IMR-90 (cell line): ENCODE data around the gene PEX10. TPM values are rescaled to one million over a fixed set of nuclear protein-coding genes. Genes with fewer than 3 reads are reported as not detected.
A peak's percentile ranks its signal among the peaks of the same experiment; 100 is the strongest.

ENCODE experiments used
- ATAC-seq: fragments of 200-7000 bp; cut with Tn5 transposase; 2 replicates; pipeline ENCODE4 v1.9.1; 2020; ENCODE audit warnings: low read depth, mild to moderate bottlenecking, moderate library complexity
- BruUV-seq: library from RNA; stranded (reverse); fragments of 400-500 nt; replicated peaks from 2 replicates; lab custom pipeline; 2021; lab: Mats Ljungman, UMichigan
- CTCF ChIA-PET: fragments of 300-600 bp; formaldehyde crosslinking; extraction: SDS; loops from one replicate; lab custom pipeline; 2021; ENCODE audit warnings: antibody characterized with exemption; lab: Yijun Ruan, JAX
- POLR2A ChIA-PET: fragments of 300-600 bp; sonication (Branson Sonifier 250); formaldehyde crosslinking; loops from one replicate; lab custom pipeline; 2022; ENCODE audit warnings: antibody characterized with exemption; ENCODE audit not compliant: unreplicated experiment; lab: Charles Lee
- DNase-seq: peaks from one replicate; pipeline ENCODE4 v3.0.0; 2013
- H2AFZ ChIP-seq: replicated peaks from 2 replicates; pipeline ENCODE3; 2013; ENCODE audit warnings: low read length, mild to moderate bottlenecking; ENCODE audit not compliant: poor library complexity
- H2AK5ac ChIP-seq: 2 replicates; pipeline ENCODE4 v1.6.1; 2013; ENCODE audit warnings: low read depth, low read length, inconsistent platforms
- H2AK9ac ChIP-seq: replicated peaks from 2 replicates; pipeline ENCODE3; 2013; ENCODE audit warnings: mild to moderate bottlenecking, low read depth, low read length, moderate library complexity; ENCODE audit not compliant: poor library complexity
- H2BK120ac ChIP-seq: 2 replicates; pipeline ENCODE4 v1.6.1; 2013; ENCODE audit warnings: low read depth, low read length, inconsistent platforms
- H2BK15ac ChIP-seq: 3 replicates; pipeline ENCODE4 v1.6.1; 2013; ENCODE audit warnings: low read depth, low read length, inconsistent platforms
- H2BK20ac ChIP-seq: 2 replicates; pipeline ENCODE4 v1.6.1; 2013; ENCODE audit warnings: low read depth, mild to moderate bottlenecking, inconsistent platforms, low read length, moderate library complexity
- H2BK5ac ChIP-seq: 2 replicates; pipeline ENCODE4 v1.6.1; 2013; ENCODE audit warnings: mild to moderate bottlenecking, low read depth, low read length, inconsistent platforms; ENCODE audit not compliant: poor library complexity, severe bottlenecking
- H3K14ac ChIP-seq: replicated peaks from 2 replicates; pipeline ENCODE4 v1.6.1; 2013; ENCODE audit warnings: low read depth, low read length, inconsistent platforms
- H3K18ac ChIP-seq: 2 replicates; pipeline ENCODE4 v1.6.1; 2013; ENCODE audit warnings: low read depth, low read length, control low read depth
- H3K23ac ChIP-seq: 2 replicates; pipeline ENCODE4 v1.6.1; 2013; ENCODE audit warnings: low read depth, low read length, inconsistent platforms
- H3K27ac ChIP-seq: 2 replicates; pipeline ENCODE4 v1.5.1; 2013; ENCODE audit warnings: mild to moderate bottlenecking, control low read depth, low read length; ENCODE audit not compliant: insufficient read depth
- H3K27me3 ChIP-seq: 2 replicates; pipeline ENCODE4 v1.6.1; 2013; ENCODE audit warnings: low read length; ENCODE audit not compliant: control insufficient read depth, insufficient read depth
- H3K36me3 ChIP-seq: 2 replicates; pipeline ENCODE4 v1.6.1; 2013; ENCODE audit warnings: low read length, mixed read lengths; ENCODE audit not compliant: control insufficient read depth, insufficient read depth
- H3K4ac ChIP-seq: 2 replicates; pipeline ENCODE4 v1.6.1; 2013; ENCODE audit warnings: low read depth, low read length, inconsistent platforms
- H3K4me1 ChIP-seq: 2 replicates; pipeline ENCODE4 v1.6.1; 2013; ENCODE audit warnings: low read length, mixed read lengths; ENCODE audit not compliant: control insufficient read depth, insufficient read depth
- H3K4me2 ChIP-seq: 2 replicates; pipeline ENCODE4 v1.6.1; 2013; ENCODE audit warnings: low read depth, mild to moderate bottlenecking, control low read depth, low read length, moderate library complexity
- H3K4me3 ChIP-seq: 2 replicates; pipeline ENCODE4 v1.5.1; 2013; ENCODE audit warnings: low read depth, mild to moderate bottlenecking, control low read depth, low read length, moderate library complexity; ENCODE audit not compliant: insufficient read depth
- H3K56ac ChIP-seq: 2 replicates; pipeline ENCODE4 v1.6.1; 2013; ENCODE audit warnings: low read length, inconsistent platforms; ENCODE audit not compliant: insufficient read depth; ENCODE audit errors: extremely low read depth
- H3K79me1 ChIP-seq, 2 experiments: 2 replicates each; pipeline ENCODE4 v1.6.1; 2013; ENCODE audit warnings: low read length in 2 of 2, inconsistent platforms in 1 of 2, low read depth in 1 of 2
- H3K9ac ChIP-seq: 2 replicates; pipeline ENCODE4 v1.6.1; 2013; ENCODE audit warnings: low read depth, low read length, control low read depth
- H3K9me1 ChIP-seq: 2 replicates; pipeline ENCODE4 v1.6.1; 2013; ENCODE audit warnings: low read length, inconsistent platforms; ENCODE audit not compliant: insufficient read depth
- H3K9me3 ChIP-seq: 2 replicates; pipeline ENCODE4 v1.6.1; 2013; ENCODE audit warnings: low read length; ENCODE audit not compliant: control insufficient read depth, insufficient read depth
- H4K20me1 ChIP-seq: 2 replicates; pipeline ENCODE4 v1.6.1; 2013; ENCODE audit warnings: low read length, inconsistent platforms; ENCODE audit not compliant: insufficient read depth
- H4K5ac ChIP-seq: 2 replicates; pipeline ENCODE4 v1.6.1; 2013; ENCODE audit warnings: mild to moderate bottlenecking, low read depth, low read length, control low read depth
- H4K8ac ChIP-seq, 2 experiments: 2 replicates each; pipeline ENCODE4 v1.6.1; 2013; ENCODE audit warnings: low read depth in 2 of 2, low read length in 2 of 2, control low read depth in 1 of 2, inconsistent platforms in 1 of 2
- H4K91ac ChIP-seq: 2 replicates; pipeline ENCODE4 v1.6.1; 2013; ENCODE audit warnings: low read depth, low read length, inconsistent platforms; ENCODE audit not compliant: insufficient read depth
- CEBPB ChIP-seq: IDR thresholded peaks from 2 replicates; pipeline ENCODE4 v1.6.1; 2012; ENCODE audit warnings: low read depth, low read length, improper control_type of control experiment
- CHD1 ChIP-seq: IDR thresholded peaks from 2 replicates; pipeline ENCODE4 v1.6.1; 2012; ENCODE audit warnings: low read depth, low read length, improper control_type of control experiment
- CTCF ChIP-seq: conservative IDR thresholded peaks from 2 replicates; pipeline ENCODE4 v1.5.1; 2012; ENCODE audit warnings: mild to moderate bottlenecking, low read depth, low read length, improper control_type of control experiment
- FOS ChIP-seq: fragments of 150-350 bp; IDR thresholded peaks from 2 replicates; pipeline ENCODE4 v1.6.1; 2016; ENCODE audit warnings: low read depth, low read length
- MXI1 ChIP-seq: IDR thresholded peaks from 2 replicates; pipeline ENCODE4 v1.6.1; 2012; ENCODE audit warnings: low read depth, mild to moderate bottlenecking, low read length, moderate library complexity, borderline replicate concordance
- NFE2L2 ChIP-seq: fragments of 150-350 bp; IDR thresholded peaks from 2 replicates; pipeline ENCODE4 v1.6.1; 2016; ENCODE audit warnings: low read depth, mild to moderate bottlenecking, low read length
- POLR2A ChIP-seq: IDR thresholded peaks from 2 replicates; pipeline ENCODE4 v1.6.1; 2012; ENCODE audit warnings: mild to moderate bottlenecking, low read depth, low read length
- RAD21 ChIP-seq: IDR thresholded peaks from 2 replicates; pipeline ENCODE4 v1.6.1; 2012; ENCODE audit warnings: low read length, improper control_type of control experiment
- RFX5 ChIP-seq: IDR thresholded peaks from 2 replicates; pipeline ENCODE4 v1.8.0; 2012; ENCODE audit warnings: low read depth, mild to moderate bottlenecking, low read length, moderate library complexity
- SMC3 ChIP-seq: fragments of 150-350 bp; IDR thresholded peaks from 2 replicates; pipeline ENCODE4 v1.6.1; 2016; ENCODE audit warnings: low read depth, mild to moderate bottlenecking, antibody characterized with exemption, low read length, moderate library complexity
- WGBS, 2 experiments: methylation state at CpG; one replicate each; pipeline versions ENCODE4 v1.1.5 to v1.1.7; 2013; ENCODE audit warnings: missing lambda C conversion rate in 2 of 2; ENCODE audit not compliant: insufficient read length in 1 of 2; ENCODE audit errors: extremely low coverage in 2 of 2; 5-methylcytosine and 5-hydroxymethylcytosine counted together
- dilution Hi-C: fragments of 300-500 bp; cut with HindIII; formaldehyde crosslinking; loops from one replicate; pipeline ENCODE4 v1.14.3; 2018; ENCODE audit warnings: low sequenced_read_pairs; ENCODE audit not compliant: unreplicated experiment
- in situ Hi-C: fragments of 300-500 bp; cut with MboI; formaldehyde crosslinking; loops from 3 replicates; pipeline ENCODE4 v1.14.3; 2019; ENCODE audit warnings: low sequenced_read_pairs, inconsistent platforms, mixed read lengths
- intact Hi-C: fragments of 100-400 bp; cut with micrococcal nuclease; formaldehyde crosslinking; loops from 2 replicates; pipeline ENCODE4 v1.10.0; 2022
- polyA plus RNA-seq, 3 experiments: library from polyadenylated mRNA; depleted of rRNA; stranded (reverse); fragments of >200 nt; gene quantifications; 2 replicates each; pipeline ENCODE4 v1.2.3, GENCODE V29; 2012; ENCODE audit warnings: low replicate concordance in 1 of 3
- total RNA-seq: library from RNA; depleted of rRNA; stranded (reverse); fragments of >200 nt; gene quantifications from 2 replicates; pipeline ENCODE4 v1.2.3, GENCODE V29; 2012
- TF ChIP-seq, protein P1 (sequence below): fragments of 150-350 bp; IDR thresholded peaks from 2 replicates; pipeline ENCODE4 v1.6.1; 2016; ENCODE audit warnings: low read depth, mild to moderate bottlenecking, low read length, moderate library complexity, borderline replicate concordance

The PEX10 gene
- total and polyA plus RNA-seq, 2 of the 4 experiments (the other 2 are of a cell fraction): 16.9 to 19.7 TPM

DNA sequence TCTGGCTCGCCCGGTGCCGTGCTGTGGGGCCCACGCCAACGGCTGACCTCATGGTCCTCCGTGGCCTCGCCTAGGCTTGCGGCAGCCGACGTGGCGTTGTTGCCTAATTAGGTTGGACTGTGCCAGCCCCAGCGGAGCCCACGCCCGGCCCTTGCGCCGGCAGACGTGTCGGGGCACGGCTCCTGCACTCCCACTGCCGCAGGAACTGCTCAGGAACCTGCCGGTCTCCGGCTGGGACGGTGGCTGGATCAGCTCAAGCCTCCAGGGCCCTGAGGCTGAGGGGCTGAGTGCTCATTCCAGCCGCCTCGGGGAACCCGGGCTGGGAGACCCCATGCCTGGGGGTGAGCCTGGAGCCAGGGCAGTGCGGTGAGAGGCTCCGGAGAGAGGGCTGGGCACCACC, 16.1 kb upstream of the PEX10 start (continued):
- TF ChIP-seq, protein P1, sequence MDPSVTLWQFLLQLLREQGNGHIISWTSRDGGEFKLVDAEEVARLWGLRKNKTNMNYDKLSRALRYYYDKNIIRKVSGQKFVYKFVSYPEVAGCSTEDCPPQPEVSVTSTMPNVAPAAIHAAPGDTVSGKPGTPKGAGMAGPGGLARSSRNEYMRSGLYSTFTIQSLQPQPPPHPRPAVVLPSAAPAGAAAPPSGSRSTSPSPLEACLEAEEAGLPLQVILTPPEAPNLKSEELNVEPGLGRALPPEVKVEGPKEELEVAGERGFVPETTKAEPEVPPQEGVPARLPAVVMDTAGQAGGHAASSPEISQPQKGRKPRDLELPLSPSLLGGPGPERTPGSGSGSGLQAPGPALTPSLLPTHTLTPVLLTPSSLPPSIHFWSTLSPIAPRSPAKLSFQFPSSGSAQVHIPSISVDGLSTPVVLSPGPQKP: no peak

DNA sequence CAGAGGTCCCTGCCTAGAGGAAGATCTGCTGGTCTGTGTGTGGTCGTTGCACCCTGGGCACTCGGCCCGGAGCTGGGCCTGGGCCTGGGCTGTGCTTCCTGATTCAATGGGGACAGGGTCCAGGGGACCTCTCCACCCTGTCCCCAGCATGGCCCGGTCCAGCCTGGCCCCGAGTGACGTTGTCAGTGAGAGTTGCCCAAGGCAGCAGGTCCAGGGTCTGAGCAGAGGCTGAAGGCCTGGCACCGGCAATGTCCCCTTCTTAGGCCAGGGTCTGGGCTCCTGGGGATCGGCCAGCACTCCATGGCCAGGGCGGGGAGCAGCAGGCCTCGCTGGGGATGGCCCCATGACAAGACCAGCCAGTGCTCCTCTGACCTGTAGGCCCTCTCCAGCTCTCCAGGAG, 15.6 kb upstream of the PEX10 start:
- TF ChIP-seq NFE2L2: no peak
- no peak for TF ChIP-seq CEBPB
- TF ChIP-seq MXI1: no peak
- no peak for TF ChIP-seq FOS
- no peak for TF ChIP-seq POLR2A
- no peak for TF ChIP-seq SMC3
- TF ChIP-seq CTCF: no peak
- no peak for TF ChIP-seq CHD1
- TF ChIP-seq RFX5: no peak
- TF ChIP-seq RAD21: no peak
- no peak overlapping the region for H3K23ac ChIP-seq
- ChIA-PET POLR2A (no interaction called here), CTCF (no interaction called here)
- no peak overlapping the region for H4K5ac ChIP-seq
- no TSS peak for BruUV-seq
- H2AK5ac ChIP-seq: no peak overlapping the region
- no peak overlapping the region for H2BK120ac ChIP-seq
- no peak overlapping the region for H2BK15ac ChIP-seq
- dilution Hi-C loops: no loop called here
- H3K4me3 ChIP-seq: no peak overlapping the region
- H3K18ac ChIP-seq: no peak overlapping the region
- H3K9me3 ChIP-seq: peaks cover 9% of the 10 kb centered on the region
- no peaks in the 10 kb centered on the region for H3K79me1 ChIP-seq
- intact Hi-C loops: no loop called here
- H3K4me2 ChIP-seq: no peak overlapping the region
- no peak overlapping the region for H3K56ac ChIP-seq
- H3K36me3 ChIP-seq: no peaks in the 10 kb centered on the region
- H3K9me1 ChIP-seq: no peaks in the 10 kb centered on the region
- WGBS, 2 experiments: 72% methylated on average over 7 of the region's 10 CpGs; no CpG with 5 or more reads in 1 of the 2 experiments
- no peak for DNase-seq
- H4K91ac ChIP-seq: no peak overlapping the region
- in situ Hi-C loops: loop anchor here (25.0 kb wide), 1 partner anchor 634 kb away; the partner anchor contains the start of gene PRDM16
- no peak overlapping the region for H4K8ac ChIP-seq
- H3K27me3 ChIP-seq: peaks cover 24% of the 10 kb centered on the region
- H2AFZ ChIP-seq: no peak overlapping the region
- H2BK20ac ChIP-seq: no peak overlapping the region
- H3K4me1 ChIP-seq: no peaks in the 10 kb centered on the region
- no peak overlapping the region for H3K9ac ChIP-seq
- no peak overlapping the region for H3K27ac ChIP-seq
- peak overlapping the region; percentile 37 for H2AK9ac ChIP-seq
- no peak for ATAC-seq
- no peaks in the 10 kb centered on the region; the same call in 1 of the 2 replicates for H4K20me1 ChIP-seq
- no peak overlapping the region for H3K14ac ChIP-seq
- no peak overlapping the region for H2BK5ac ChIP-seq
- H3K4ac ChIP-seq: no peak overlapping the region
